SK-N-SH treated with all-trans-retinoic acid at 6 μM for 48 hours (cell line): ENCODE data around the gene LENEP.
"Not testable (repeated sequence)": the region's sequence is repeated elsewhere in the genome, so short reads cannot be mapped to it uniquely, and the experiment has no call there.

Experiments
- ATAC-seq: fragments of 200-7000 bp; cut with Tn5 transposase; 3 replicates; pipeline ENCODE4 v1.9.1; 2020; ENCODE audit warnings: mild to moderate bottlenecking, moderate library complexity
- ARNTL ChIP-seq: fragments of 450-650 bp; formaldehyde crosslinking; IDR thresholded peaks from 2 replicates; pipeline ENCODE4 v1.5.0; 2020; ENCODE audit warnings: low read depth, mild to moderate bottlenecking, moderate library complexity, borderline replicate concordance
- BACH2 ChIP-seq: fragments of 250-450 bp; sonication (Bioruptor Pico); IDR thresholded peaks from 2 replicates; pipeline ENCODE4 v1.9.0; 2021; ENCODE audit warnings: mild to moderate bottlenecking, borderline replicate concordance
- CSDC2 ChIP-seq: fragments of 250-450 bp; sonication (Bioruptor Pico); IDR thresholded peaks from 2 replicates; pipeline ENCODE4 v1.5.0; 2020; ENCODE audit warnings: mild to moderate bottlenecking, moderate library complexity
- CSRNP3 ChIP-seq: fragments of 250-450 bp; sonication (Bioruptor Pico); IDR thresholded peaks from 2 replicates; pipeline ENCODE4 v1.5.1; 2021; ENCODE audit warnings: mild to moderate bottlenecking, moderate library complexity
- GLIS3 ChIP-seq: fragments of 250-450 bp; sonication (Bioruptor Pico); IDR thresholded peaks from 2 replicates; pipeline ENCODE4 v1.5.0; 2020; ENCODE audit warnings: mild to moderate bottlenecking, moderate library complexity
- OSR1 ChIP-seq: fragments of 250-450 bp; sonication (Bioruptor Pico); IDR thresholded peaks from 2 replicates; pipeline ENCODE4 v1.8.0; 2022; ENCODE audit warnings: moderate library complexity, mild to moderate bottlenecking, inconsistent platforms
- PATZ1 ChIP-seq: fragments of 250-450 bp; sonication (Bioruptor Pico); IDR thresholded peaks from 2 replicates; pipeline ENCODE4 v1.8.0; 2020; ENCODE audit warnings: mild to moderate bottlenecking, moderate library complexity, borderline replicate concordance
- PPARA ChIP-seq: fragments of 250-450 bp; sonication (Bioruptor Pico); IDR thresholded peaks from 2 replicates; pipeline ENCODE4 v1.5.0; 2020; ENCODE audit warnings: mild to moderate bottlenecking, borderline replicate concordance
- RARB ChIP-seq: fragments of 250-450 bp; sonication (Bioruptor Pico); IDR thresholded peaks from 2 replicates; pipeline ENCODE4 v1.8.0; 2021; ENCODE audit warnings: mild to moderate bottlenecking, moderate library complexity
- SNAI2 ChIP-seq: fragments of 250-450 bp; sonication (Bioruptor Pico); IDR thresholded peaks from 2 replicates; pipeline ENCODE4 v1.5.0; 2020; ENCODE audit warnings: mild to moderate bottlenecking, moderate library complexity
- TCF4 ChIP-seq: fragments of 250-450 bp; sonication (Bioruptor Pico); IDR thresholded peaks from 2 replicates; pipeline ENCODE4 v1.8.0; 2021; ENCODE audit warnings: mild to moderate bottlenecking, moderate library complexity, borderline replicate concordance
- TOX ChIP-seq: fragments of 250-450 bp; sonication (Bioruptor Pico); IDR thresholded peaks from 2 replicates; pipeline ENCODE4 v1.8.0; 2021; ENCODE audit warnings: mild to moderate bottlenecking, moderate library complexity, borderline replicate concordance
- ZC3H10 ChIP-seq: fragments of 250-450 bp; sonication (Bioruptor Pico); IDR thresholded peaks from 2 replicates; pipeline ENCODE4 v1.5.1; 2021; ENCODE audit warnings: mild to moderate bottlenecking, moderate library complexity
- ZFP3 ChIP-seq: fragments of 250-450 bp; sonication (Bioruptor Pico); IDR thresholded peaks from 2 replicates; pipeline ENCODE4 v1.5.0; 2020; ENCODE audit warnings: mild to moderate bottlenecking, moderate library complexity
- ZNF70 ChIP-seq: fragments of 450-650 bp; formaldehyde crosslinking; IDR thresholded peaks from 2 replicates; pipeline ENCODE4 v1.5.0; 2020; ENCODE audit warnings: mild to moderate bottlenecking, moderate library complexity
- ZNF8 ChIP-seq: fragments of 450-650 bp; formaldehyde crosslinking; IDR thresholded peaks from 2 replicates; pipeline ENCODE4 v1.5.0; 2020; ENCODE audit warnings: mild to moderate bottlenecking, moderate library complexity
- TF ChIP-seq, protein P1 (sequence below): fragments of 250-450 bp; sonication (Bioruptor Pico); IDR thresholded peaks from 2 replicates; pipeline ENCODE4 v1.8.0; 2021; ENCODE audit warnings: low read depth, mild to moderate bottlenecking, moderate library complexity, borderline replicate concordance
- TF ChIP-seq, protein P2 (sequence below): fragments of 250-450 bp; sonication (Bioruptor Pico); IDR thresholded peaks from 2 replicates; pipeline ENCODE4 v1.5.1; 2020; ENCODE audit warnings: low read depth, mild to moderate bottlenecking, moderate library complexity

LENEP gene

GRCh38 chr1:154982897-154983648, 10.3 kb upstream of the LENEP start, which contains the start of gene FLAD1:
TSS of gene FLAD1 (plus strand) at chr1:154983344. CDS start at chr1:154983695, 351 bp downstream.
- TF ChIP-seq RARB (CRISPR knock-in tag) (no peak), PPARA (CRISPR knock-in tag) (no peak), ZNF70 (CRISPR knock-in tag) (no peak), TOX (CRISPR knock-in tag) (no peak), TCF4 (no peak), ZNF8 (no peak), ZFP3 (CRISPR knock-in tag) (no peak), PATZ1 (CRISPR knock-in tag) (no peak)
- TF ChIP-seq, protein P1, sequence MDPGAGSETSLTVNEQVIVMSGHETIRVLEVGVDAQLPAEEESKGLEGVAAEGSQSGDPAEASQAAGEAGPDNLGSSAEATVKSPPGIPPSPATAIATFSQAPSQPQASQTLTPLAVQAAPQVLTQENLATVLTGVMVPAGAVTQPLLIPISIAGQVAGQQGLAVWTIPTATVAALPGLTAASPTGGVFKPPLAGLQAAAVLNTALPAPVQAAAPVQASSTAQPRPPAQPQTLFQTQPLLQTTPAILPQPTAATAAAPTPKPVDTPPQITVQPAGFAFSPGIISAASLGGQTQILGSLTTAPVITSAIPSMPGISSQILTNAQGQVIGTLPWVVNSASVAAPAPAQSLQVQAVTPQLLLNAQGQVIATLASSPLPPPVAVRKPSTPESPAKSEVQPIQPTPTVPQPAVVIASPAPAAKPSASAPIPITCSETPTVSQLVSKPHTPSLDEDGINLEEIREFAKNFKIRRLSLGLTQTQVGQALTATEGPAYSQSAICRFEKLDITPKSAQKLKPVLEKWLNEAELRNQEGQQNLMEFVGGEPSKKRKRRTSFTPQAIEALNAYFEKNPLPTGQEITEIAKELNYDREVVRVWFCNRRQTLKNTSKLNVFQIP (CRISPR knock-in tag): no peak
- TF ChIP-seq, protein P2, sequence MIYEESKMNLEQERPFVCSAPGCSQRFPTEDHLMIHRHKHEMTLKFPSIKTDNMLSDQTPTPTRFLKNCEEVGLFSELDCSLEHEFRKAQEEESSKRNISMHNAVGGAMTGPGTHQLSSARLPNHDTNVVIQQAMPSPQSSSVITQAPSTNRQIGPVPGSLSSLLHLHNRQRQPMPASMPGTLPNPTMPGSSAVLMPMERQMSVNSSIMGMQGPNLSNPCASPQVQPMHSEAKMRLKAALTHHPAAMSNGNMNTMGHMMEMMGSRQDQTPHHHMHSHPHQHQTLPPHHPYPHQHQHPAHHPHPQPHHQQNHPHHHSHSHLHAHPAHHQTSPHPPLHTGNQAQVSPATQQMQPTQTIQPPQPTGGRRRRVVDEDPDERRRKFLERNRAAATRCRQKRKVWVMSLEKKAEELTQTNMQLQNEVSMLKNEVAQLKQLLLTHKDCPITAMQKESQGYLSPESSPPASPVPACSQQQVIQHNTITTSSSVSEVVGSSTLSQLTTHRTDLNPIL (CRISPR knock-in tag): no peak
- TF ChIP-seq, all 23 proteins: peak for 0
- peak; percentile 100 for ATAC-seq

DNA sequence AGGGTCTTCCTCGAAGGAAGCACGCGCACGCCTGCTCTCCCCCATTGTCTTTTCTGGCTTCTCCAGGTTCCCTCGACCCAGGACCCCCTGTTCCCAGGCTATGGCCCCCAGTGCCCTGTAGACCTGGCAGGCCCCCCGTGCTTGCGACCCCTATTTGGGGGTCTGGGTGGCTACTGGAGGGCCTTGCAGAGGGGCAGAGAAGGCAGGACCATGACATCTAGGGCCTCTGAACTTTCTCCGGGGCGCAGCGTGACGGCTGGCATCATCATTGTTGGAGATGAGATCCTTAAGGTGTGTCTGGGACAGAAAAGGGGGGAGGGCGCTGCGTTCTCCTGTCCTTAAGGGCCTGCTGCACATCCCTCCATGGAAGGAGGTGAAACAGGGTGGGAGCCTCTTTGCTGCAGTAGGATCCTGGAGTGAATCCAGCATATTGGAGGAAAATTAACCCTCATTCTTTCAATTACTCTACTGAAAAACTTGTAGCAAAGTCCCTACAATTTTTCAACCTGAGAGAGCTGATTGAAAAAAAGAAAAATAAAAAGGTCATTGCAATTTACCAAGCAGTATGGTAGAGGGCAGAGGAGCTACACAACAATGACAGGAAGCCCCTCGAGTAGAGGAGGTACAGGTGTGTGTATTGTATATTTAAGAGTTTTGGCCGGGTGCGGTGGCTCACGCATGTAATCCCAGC, 9.5 kb upstream of the LENEP start:
- TF ChIP-seq PPARA (CRISPR knock-in tag): no peak
- TF ChIP-seq, protein P2 (CRISPR knock-in tag): no peak
- TF ChIP-seq RARB (CRISPR knock-in tag): no peak
- TF ChIP-seq TCF4: no peak
- no peak for TF ChIP-seq ZFP3 (CRISPR knock-in tag)
- no peak for TF ChIP-seq OSR1 (CRISPR knock-in tag)
- no peak for TF ChIP-seq GLIS3
- no peak for TF ChIP-seq ZNF8
- TF ChIP-seq CSRNP3 (CRISPR knock-in tag): no peak
- TF ChIP-seq CSDC2 (CRISPR knock-in tag): no peak
- TF ChIP-seq, protein P1 (CRISPR knock-in tag): no peak
- TF ChIP-seq ZC3H10 (CRISPR knock-in tag): no peak
- no peak for TF ChIP-seq BACH2 (CRISPR knock-in tag)
- TF ChIP-seq TOX (CRISPR knock-in tag): no peak
- no peak for TF ChIP-seq PATZ1 (CRISPR knock-in tag)
- no peak for TF ChIP-seq ARNTL (CRISPR knock-in tag)
- no peak for TF ChIP-seq SNAI2
- TF ChIP-seq ZNF70 (CRISPR knock-in tag): no peak
- ATAC-seq: peak; percentile 7; the same call in 1 of the 3 replicates

GRCh38 chr1:154986736-154987135, 6.7 kb upstream of the LENEP start:
- ATAC-seq: not testable (repeated sequence)
